Fibroblast of skin of scalp (primary cell): ENCODE results near the gene ARMC5.
"Not testable (repeated sequence)": the region's sequence is repeated elsewhere in the genome, so short reads cannot be mapped to it uniquely, and the experiment has no call there.

Experiments
- DNase-seq: peaks from one replicate; pipeline ENCODE4 v3.0.0-alpha.2; 2013

The ARMC5 gene

GRCh38 chr16:31478956-31479355, 19.7 kb downstream of the ARMC5 start:
- no peak for DNase-seq

GRCh38 chr16:31479751-31480150, 20.4 kb downstream of the ARMC5 start:
- DNase-seq: no peak

- DNase-seq: no peak
Observed at GRCh38 chr16:31480851-31481536, 21.7 kb downstream of the ARMC5 start.

- no peak for DNase-seq
Observed at GRCh38 chr16:31483081-31483480, 23.8 kb downstream of the ARMC5 start, which contains the start of gene SLC5A2. SLC5A2 (plus strand) TSS chr16:31483123; CDS start chr16:31483137, 14 bp downstream.

GRCh38 chr16:31484048-31484447, 24.7 kb downstream of the ARMC5 start:
- DNase-seq: not testable (repeated sequence)

GRCh38 chr16:31484491-31485171, 25.3 kb downstream of the ARMC5 start:
- no peak for DNase-seq

GRCh38 chr16:31485571-31485970, 26.3 kb downstream of the ARMC5 start:
- no peak for DNase-seq

- no peak for DNase-seq
Observed at GRCh38 chr16:31486045-31486444, 26.7 kb downstream of the ARMC5 start.

GRCh38 chr16:31487071-31487719, 27.9 kb downstream of the ARMC5 start:
- DNase-seq: no peak

- DNase-seq: no peak
Observed at GRCh38 chr16:31487720-31488467, 28.6 kb downstream of the ARMC5 start.

- no peak for DNase-seq
Observed at GRCh38 chr16:31488468-31489297, 29.4 kb downstream of the ARMC5 start.

GRCh38 chr16:31489298-31489564, 29.9 kb downstream of the ARMC5 start:
- DNase-seq: no peak

- DNase-seq: no peak
Observed at GRCh38 chr16:31489616-31490584, 30.6 kb downstream of the ARMC5 start.

GRCh38 chr16:31491778-31492418, 32.6 kb downstream of the ARMC5 start:
- DNase-seq: no peak

GRCh38 chr16:31493506-31494125, 34.3 kb downstream of the ARMC5 start:
- no peak for DNase-seq

GRCh38 chr16:31496670-31497069, 37.4 kb downstream of the ARMC5 start:
- DNase-seq: no peak

GRCh38 chr16:31498493-31498892, 39.2 kb downstream of the ARMC5 start:
- DNase-seq: no peak

GRCh38 chr16:31499928-31500327, 40.6 kb downstream of the ARMC5 start:
- no peak for DNase-seq

- DNase-seq: no peak
Observed at GRCh38 chr16:31501226-31501965, 42.1 kb downstream of the ARMC5 start.
